CD8-positive, alpha-beta memory T cell (primary cell): ENCODE results near the gene UAP1. TPM values are rescaled to one million over a fixed set of nuclear protein-coding genes. Genes with fewer than 3 reads are reported as not detected.

Experiments
- CTCF ChIA-PET: fragments of 350-600 bp; sonication (Branson Sonifier 250); formaldehyde crosslinking; loops from one replicate; lab custom pipeline; 2021; ENCODE audit warnings: antibody characterized with exemption; lab: Charles Lee
- POLR2A ChIA-PET: fragments of 350-600 bp; sonication (Branson Sonifier 250); formaldehyde crosslinking; loops from one replicate; lab custom pipeline; 2021; ENCODE audit warnings: antibody characterized with exemption; lab: Charles Lee
- DNase-seq, 5 donors: peaks; one replicate each; pipeline versions ENCODE4 v3.0.0 to v3.0.0-alpha.2; 2020 to 2022; ENCODE audit warnings: mixed read lengths in 1 of 5
- H3K27ac ChIP-seq: one replicate; pipeline ENCODE4 v1.7.0; 2013; ENCODE audit warnings: low read depth, mild to moderate bottlenecking, low read length, moderate library complexity
- H3K27me3 ChIP-seq: 2 replicates; pipeline ENCODE4 v1.7.0; 2013; ENCODE audit warnings: low read length, mild to moderate bottlenecking; ENCODE audit not compliant: insufficient read depth, poor library complexity, severe bottlenecking
- H3K36me3 ChIP-seq: 2 replicates; pipeline ENCODE4 v1.7.0; 2013; ENCODE audit warnings: mild to moderate bottlenecking, low read length, moderate library complexity; ENCODE audit not compliant: insufficient read depth
- H3K4me1 ChIP-seq: 2 replicates; pipeline ENCODE4 v1.7.0; 2013; ENCODE audit warnings: mild to moderate bottlenecking, low read length, moderate library complexity; ENCODE audit not compliant: insufficient read depth
- H3K4me3 ChIP-seq: 2 replicates; pipeline ENCODE4 v1.7.0; 2013; ENCODE audit warnings: mild to moderate bottlenecking, low read length
- H3K9me3 ChIP-seq: 2 replicates; pipeline ENCODE4 v1.7.0; 2013; ENCODE audit warnings: mild to moderate bottlenecking, low read length
- H3K27ac Mint-ChIP-seq, 8 donors: one replicate each; pipeline ENCODE4 v1.8.0; 2020 to 2021; ENCODE audit warnings: mixed read lengths in 8 of 8, mild to moderate bottlenecking in 6 of 8, inconsistent platforms in 3 of 8, moderate library complexity in 3 of 8
- H3K27me3 Mint-ChIP-seq, 2 donors: one replicate each; pipeline ENCODE4 v1.8.0; 2020 to 2021; ENCODE audit warnings: mixed read lengths in 2 of 2, mild to moderate bottlenecking in 1 of 2, moderate library complexity in 1 of 2
- H3K36me3 Mint-ChIP-seq, 3 donors: one replicate each; pipeline ENCODE4 v1.8.0; 2020 to 2021; ENCODE audit warnings: mixed read lengths in 3 of 3, inconsistent platforms in 1 of 3, mild to moderate bottlenecking in 1 of 3
- H3K4me1 Mint-ChIP-seq, 3 donors: one replicate each; pipeline ENCODE4 v1.8.0; 2020 to 2021; ENCODE audit warnings: mixed read lengths in 3 of 3, inconsistent platforms in 1 of 3, mild to moderate bottlenecking in 1 of 3
- H3K4me3 Mint-ChIP-seq, 7 donors: one replicate each; pipeline ENCODE4 v1.8.0; 2020 to 2021; ENCODE audit warnings: mixed read lengths in 7 of 7, mild to moderate bottlenecking in 6 of 7, moderate library complexity in 4 of 7, inconsistent platforms in 2 of 7
- H3K9me3 Mint-ChIP-seq, 5 donors: one replicate each; pipeline ENCODE4 v1.8.0; 2020 to 2022; ENCODE audit warnings: mixed read lengths in 5 of 5, mild to moderate bottlenecking in 3 of 5, moderate library complexity in 2 of 5, inconsistent platforms in 1 of 5
- polyA plus RNA-seq: library from polyadenylated mRNA; unstranded; fragments of 300-500 nt; fragmentation: Illumina TruSeq; gene quantifications from one replicate; pipeline ENCODE4 v1.2.3, GENCODE V29; 2021
- total RNA-seq, 2 experiments: library from RNA; stranded (reverse); gene quantifications; one replicate each; pipeline ENCODE4 v1.2.3, GENCODE V29; 2021

The UAP1 gene
- total and polyA plus RNA-seq, 3 experiments from 2014 or later, result 36.6 to 37.9 (median 37.2) TPM

GRCh38 chr1:162538815-162539431, 22.6 kb upstream of the UAP1 start:
- peaks cover 3 to 14% (median 5%) of the 10 kb centered on the region in 5 donors for H3K9me3 Mint-ChIP-seq
- H3K27me3 Mint-ChIP-seq, result no peaks in the 10 kb centered on the region
- Histone ChIP-seq H3K9me3 (no peaks in the 10 kb centered on the region), H3K4me1 (no peaks in the 10 kb centered on the region), H3K36me3 (no peaks in the 10 kb centered on the region), H3K27ac (no peak overlapping the region), H3K4me3 (no peak overlapping the region), H3K27me3 (no peaks in the 10 kb centered on the region)
- no peak overlapping the region for H3K4me3 Mint-ChIP-seq
- CTCF ChIA-PET, result no interaction called here
- POLR2A ChIA-PET, result no interaction called here
- DNase-seq, result no peak
- H3K4me1 Mint-ChIP-seq, result no peaks in the 10 kb centered on the region
- peaks cover 0 to 17% (median 6%) of the 10 kb centered on the region in 3 donors for H3K36me3 Mint-ChIP-seq
- H3K27ac Mint-ChIP-seq, result peak overlapping the region in 1 of 8 donors; percentile 17

DNA sequence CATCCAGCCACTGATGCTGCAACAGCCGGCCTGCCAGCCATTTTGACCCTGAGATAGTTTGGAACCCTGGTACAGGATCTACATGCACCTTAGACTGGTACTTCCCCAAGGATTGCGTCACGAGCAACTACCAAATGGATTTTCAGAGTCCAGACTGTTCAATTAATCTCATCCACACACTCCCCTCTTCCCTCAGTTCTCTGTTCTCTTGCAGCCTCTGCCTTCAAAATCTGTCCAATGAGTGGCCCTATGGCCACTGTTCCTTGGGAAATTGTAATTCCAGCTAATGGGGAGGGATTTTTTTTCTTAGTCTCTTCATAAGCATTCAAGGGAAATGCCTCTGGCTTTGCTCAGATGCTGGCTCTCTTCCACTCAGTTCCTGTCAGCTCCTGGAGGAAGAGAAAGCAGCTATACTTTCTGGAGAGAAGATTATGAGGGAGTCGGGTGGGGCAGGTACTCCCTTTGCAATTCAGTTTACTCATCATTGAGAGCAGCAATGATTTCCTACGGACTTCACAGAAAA, 19.8 kb upstream of the UAP1 start:
- H3K27me3 Mint-ChIP-seq, result peaks cover 0 to 3% of the 10 kb centered on the region in 2 donors
- no peaks in the 10 kb centered on the region for H3K27me3 ChIP-seq
- POLR2A ChIA-PET, result no interaction called here
- H3K36me3 ChIP-seq, result no peaks in the 10 kb centered on the region
- peaks cover 0 to 20% (median 5%) of the 10 kb centered on the region in 3 donors for H3K36me3 Mint-ChIP-seq
- no peak for DNase-seq
- no peak overlapping the region for H3K4me3 ChIP-seq
- no peaks in the 10 kb centered on the region for H3K4me1 ChIP-seq
- no peak overlapping the region for H3K27ac ChIP-seq
- no peaks in the 10 kb centered on the region for H3K4me1 Mint-ChIP-seq
- peaks cover 3 to 14% (median 5%) of the 10 kb centered on the region in 5 donors for H3K9me3 Mint-ChIP-seq
- no peak overlapping the region for H3K27ac Mint-ChIP-seq
- no peak overlapping the region for H3K4me3 Mint-ChIP-seq
- no peaks in the 10 kb centered on the region for H3K9me3 ChIP-seq
- CTCF ChIA-PET, result no interaction called here

- H3K36me3 ChIP-seq, result no peaks in the 10 kb centered on the region
- Mint-ChIP-seq H3K4me1 (peaks cover 0 to 6% (median 3%) of the 10 kb centered on the region in 3 donors), H3K27me3 (peaks cover 0 to 3% of the 10 kb centered on the region in 2 donors), H3K36me3 (peaks cover 0 to 23% (median 5%) of the 10 kb centered on the region in 3 donors), H3K27ac (peak overlapping the region in 1 of 8 donors; percentile 54), H3K4me3 (no peak overlapping the region), H3K9me3 (peaks cover 3 to 14% (median 5%) of the 10 kb centered on the region in 5 donors)
- CTCF ChIA-PET, result no interaction called here
- H3K4me3 ChIP-seq, result no peak overlapping the region
- no peaks in the 10 kb centered on the region for H3K9me3 ChIP-seq
- H3K4me1 ChIP-seq, result no peaks in the 10 kb centered on the region
- H3K27me3 ChIP-seq, result no peaks in the 10 kb centered on the region
- DNase-seq, result no peak
- H3K27ac ChIP-seq, result no peak overlapping the region
- POLR2A ChIA-PET, result no interaction called here
Observed at GRCh38 chr1:162543228-162543627, 18.3 kb upstream of the UAP1 start.

- H3K9me3 ChIP-seq, result no peaks in the 10 kb centered on the region
- Mint-ChIP-seq H3K27me3 (peaks cover 0 to 3% of the 10 kb centered on the region in 2 donors), H3K9me3 (peaks cover 0 to 7% (median 4%) of the 10 kb centered on the region in 5 donors), H3K4me1 (peaks cover 0 to 16% (median 9%) of the 10 kb centered on the region in 3 donors), H3K27ac (peak overlapping the region in 7 of 8 donors; percentile 87 to 98 (median 91)), H3K36me3 (peaks cover 0 to 16% (median 0%) of the 10 kb centered on the region in 3 donors), H3K4me3 (peak overlapping the region in 5 of 7 donors; percentile 35 to 66 (median 39))
- POLR2A ChIA-PET, result no interaction called here
- H3K36me3 ChIP-seq, result no peaks in the 10 kb centered on the region
- H3K27ac ChIP-seq, result no peak overlapping the region
- H3K4me1 ChIP-seq, result no peaks in the 10 kb centered on the region
- no peak overlapping the region for H3K4me3 ChIP-seq
- H3K27me3 ChIP-seq, result no peaks in the 10 kb centered on the region
- DNase-seq, result peak in 3 of 5 donors; percentile 7 to 39 (median 23)
- CTCF ChIA-PET, result no interaction called here
Observed at GRCh38 chr1:162548170-162548569, 13.4 kb upstream of the UAP1 start.

GRCh38 chr1:162549001-162549400, 12.5 kb upstream of the UAP1 start:
- no peak overlapping the region for H3K4me3 Mint-ChIP-seq
- H3K36me3 ChIP-seq, result no peaks in the 10 kb centered on the region
- H3K27ac Mint-ChIP-seq, result peak overlapping the region in 5 of 8 donors; percentile 20 to 86 (median 66)
- peaks cover 0 to 12% (median 0%) of the 10 kb centered on the region in 3 donors for H3K36me3 Mint-ChIP-seq
- H3K4me3 ChIP-seq, result no peak overlapping the region
- peaks cover 0 to 16% (median 9%) of the 10 kb centered on the region in 3 donors for H3K4me1 Mint-ChIP-seq
- no peak for DNase-seq
- ChIA-PET CTCF (no interaction called here), POLR2A (no interaction called here)
- peaks cover 0 to 3% of the 10 kb centered on the region in 2 donors for H3K27me3 Mint-ChIP-seq
- H3K27me3 ChIP-seq, result no peaks in the 10 kb centered on the region
- no peaks in the 10 kb centered on the region for H3K9me3 Mint-ChIP-seq
- no peaks in the 10 kb centered on the region for H3K9me3 ChIP-seq
- no peaks in the 10 kb centered on the region for H3K4me1 ChIP-seq
- no peak overlapping the region for H3K27ac ChIP-seq

GRCh38 chr1:162550925-162551324, 10.6 kb upstream of the UAP1 start:
- H3K4me3 Mint-ChIP-seq, result no peak overlapping the region
- peak overlapping the region in 1 of 8 donors; percentile 43 for H3K27ac Mint-ChIP-seq
- peaks cover 0 to 16% (median 9%) of the 10 kb centered on the region in 3 donors for H3K4me1 Mint-ChIP-seq
- H3K27ac ChIP-seq, result peak overlapping the region; percentile 43
- H3K27me3 ChIP-seq, result no peaks in the 10 kb centered on the region
- no peak overlapping the region for H3K4me3 ChIP-seq
- H3K4me1 ChIP-seq, result no peaks in the 10 kb centered on the region
- peaks cover 0 to 3% of the 10 kb centered on the region in 2 donors for H3K27me3 Mint-ChIP-seq
- H3K9me3 ChIP-seq, result no peaks in the 10 kb centered on the region
- H3K36me3 ChIP-seq, result no peaks in the 10 kb centered on the region
- H3K9me3 Mint-ChIP-seq, result no peaks in the 10 kb centered on the region
- CTCF ChIA-PET, result no interaction called here
- POLR2A ChIA-PET, result no interaction called here
- peaks cover 0 to 8% (median 0%) of the 10 kb centered on the region in 3 donors for H3K36me3 Mint-ChIP-seq
- DNase-seq, result no peak

DNA sequence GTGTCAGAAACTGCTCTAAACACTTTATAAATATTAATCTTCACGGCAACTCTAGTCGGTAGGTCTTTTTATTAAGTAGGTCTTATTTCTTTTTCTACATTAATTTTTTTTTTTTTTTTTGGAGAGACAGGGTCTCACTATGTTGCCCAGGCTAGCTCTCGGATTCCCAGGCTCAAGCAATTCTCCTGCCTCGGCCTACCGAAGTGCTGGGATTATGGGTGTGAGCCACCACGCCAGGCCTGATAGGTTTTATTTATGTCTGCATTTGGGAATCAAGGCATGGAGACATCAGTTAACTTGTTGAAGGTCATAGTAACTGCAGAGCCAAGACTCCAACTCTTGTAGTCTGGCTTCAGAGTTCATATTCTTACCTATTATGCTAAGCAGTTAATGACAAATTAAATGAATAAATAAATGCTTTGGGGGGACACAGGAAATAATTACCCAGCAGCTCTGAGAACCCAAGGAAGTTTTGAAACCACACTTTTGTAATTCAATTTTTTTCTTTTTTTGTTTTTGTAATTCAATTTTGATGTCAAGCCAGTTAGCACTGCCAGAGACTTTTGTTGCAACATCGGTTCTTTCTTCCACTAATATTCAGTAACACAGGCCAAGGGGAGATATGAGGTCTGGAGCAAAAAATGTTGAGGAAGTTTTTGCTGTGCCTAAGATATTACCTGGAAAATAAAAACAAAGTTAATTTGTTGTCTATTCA, 9.4 kb upstream of the UAP1 start:
- H3K27me3 Mint-ChIP-seq, result no peaks in the 10 kb centered on the region
- no peak overlapping the region for H3K4me3 Mint-ChIP-seq
- no peak for DNase-seq
- POLR2A ChIA-PET, result no interaction called here
- no peaks in the 10 kb centered on the region for H3K9me3 Mint-ChIP-seq
- Histone ChIP-seq H3K27ac (no peak overlapping the region), H3K9me3 (no peaks in the 10 kb centered on the region), H3K4me1 (no peaks in the 10 kb centered on the region), H3K27me3 (no peaks in the 10 kb centered on the region), H3K36me3 (no peaks in the 10 kb centered on the region), H3K4me3 (no peak overlapping the region)
- peaks cover 0 to 8% (median 1%) of the 10 kb centered on the region in 3 donors for H3K36me3 Mint-ChIP-seq
- CTCF ChIA-PET, result no interaction called here
- H3K27ac Mint-ChIP-seq, result no peak overlapping the region
- H3K4me1 Mint-ChIP-seq, result peaks cover 0 to 16% (median 9%) of the 10 kb centered on the region in 3 donors

- DNase-seq, result no peak
- H3K27ac Mint-ChIP-seq, result no peak overlapping the region
- no peak overlapping the region for H3K4me3 Mint-ChIP-seq
- peaks cover 0 to 8% (median 1%) of the 10 kb centered on the region in 3 donors for H3K36me3 Mint-ChIP-seq
- H3K9me3 Mint-ChIP-seq, result no peaks in the 10 kb centered on the region
- H3K9me3 ChIP-seq, result no peaks in the 10 kb centered on the region
- H3K36me3 ChIP-seq, result no peaks in the 10 kb centered on the region
- H3K4me1 Mint-ChIP-seq, result peaks cover 0 to 14% (median 9%) of the 10 kb centered on the region in 3 donors
- no peak overlapping the region for H3K27ac ChIP-seq
- CTCF ChIA-PET, result no interaction called here
- POLR2A ChIA-PET, result no interaction called here
- no peaks in the 10 kb centered on the region for H3K27me3 Mint-ChIP-seq
- H3K4me1 ChIP-seq, result no peaks in the 10 kb centered on the region
- no peak overlapping the region for H3K4me3 ChIP-seq
- H3K27me3 ChIP-seq, result no peaks in the 10 kb centered on the region
Observed at GRCh38 chr1:162552684-162553252, 8.8 kb upstream of the UAP1 start.
